Spleen (tissue), 7 donors: ENCODE measurements around the gene FTO.

Experiments used
- POLR2A ChIP-seq, 3 donors: fragments of 450-650 bp; IDR thresholded peaks; one replicate each; pipeline ENCODE4 v1.5.1; 2017; ENCODE audit warnings: antibody characterized with exemption in 3 of 3, mild to moderate bottlenecking in 1 of 3
- TF ChIP-seq, protein P1 (sequence below), 11 experiments: fragments of 200-600 bp in 7 of 11; fragments of 450-650 bp in 4 of 11; sonication (generic) in 4 of 11; IDR thresholded peaks in 8 of 11; conservative IDR thresholded peaks in 3 of 11; 1 replicate in 7 of 11; 2 replicates in 4 of 11; pipeline versions ENCODE4 v1.4.0 to v1.8.0; 2016 to 2021; ENCODE audit warnings: antibody characterized with exemption in 11 of 11, inconsistent platforms in 4 of 11, mild to moderate bottlenecking in 1 of 11
- donor health status: DM: no; HTN: no; CAD: no; lungs with moderate emphysema.
- donor health status: DM: no; HTN: no; CAD: no.
- donor health status: DM: no; HTN: no; CAD: no.

GRCh38 chr16:54144572-54144947, 440.6 kb downstream of the FTO start:
- TF ChIP-seq, protein P1, sequence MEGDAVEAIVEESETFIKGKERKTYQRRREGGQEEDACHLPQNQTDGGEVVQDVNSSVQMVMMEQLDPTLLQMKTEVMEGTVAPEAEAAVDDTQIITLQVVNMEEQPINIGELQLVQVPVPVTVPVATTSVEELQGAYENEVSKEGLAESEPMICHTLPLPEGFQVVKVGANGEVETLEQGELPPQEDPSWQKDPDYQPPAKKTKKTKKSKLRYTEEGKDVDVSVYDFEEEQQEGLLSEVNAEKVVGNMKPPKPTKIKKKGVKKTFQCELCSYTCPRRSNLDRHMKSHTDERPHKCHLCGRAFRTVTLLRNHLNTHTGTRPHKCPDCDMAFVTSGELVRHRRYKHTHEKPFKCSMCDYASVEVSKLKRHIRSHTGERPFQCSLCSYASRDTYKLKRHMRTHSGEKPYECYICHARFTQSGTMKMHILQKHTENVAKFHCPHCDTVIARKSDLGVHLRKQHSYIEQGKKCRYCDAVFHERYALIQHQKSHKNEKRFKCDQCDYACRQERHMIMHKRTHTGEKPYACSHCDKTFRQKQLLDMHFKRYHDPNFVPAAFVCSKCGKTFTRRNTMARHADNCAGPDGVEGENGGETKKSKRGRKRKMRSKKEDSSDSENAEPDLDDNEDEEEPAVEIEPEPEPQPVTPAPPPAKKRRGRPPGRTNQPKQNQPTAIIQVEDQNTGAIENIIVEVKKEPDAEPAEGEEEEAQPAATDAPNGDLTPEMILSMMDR (IDR thresholded peaks at IDR 0.05 in 8 of 11, conservative IDR thresholded peaks at IDR 0.05 in 3 of 11) = no peak
- no peak for TF ChIP-seq POLR2A (IDR thresholded peaks at IDR 0.05)
